HL-60 (cell line): ENCODE measurements around the gene MAP2.

Source experiments
- DNase-seq, 2 experiments: peaks; one replicate each; pipeline ENCODE4 v3.0.0-alpha.2; 2010 to 2020; ENCODE audit warnings: low read depth in 1 of 2, low spot score in 1 of 2
- H3K27ac ChIP-seq: fragments of 250-450 bp; sonication (Bioruptor Pico); replicated peaks from 2 replicates; pipeline ENCODE4 v1.5.1; 2020; ENCODE audit warnings: mild to moderate bottlenecking, moderate library complexity
- H3K27me3 ChIP-seq: fragments of 250-450 bp; sonication (Bioruptor Pico); 2 replicates; pipeline ENCODE4 v1.5.1; 2021; ENCODE audit warnings: mild to moderate bottlenecking, moderate library complexity; ENCODE audit not compliant: insufficient read depth, poor library complexity, severe bottlenecking
- H3K4me3 ChIP-seq: replicated peaks from 2 replicates; pipeline ENCODE4 v1.5.1; 2011; ENCODE audit warnings: mild to moderate bottlenecking, control low read depth, low read length; ENCODE audit not compliant: insufficient read depth
- CTCF ChIP-seq: IDR thresholded peaks from one replicate; pipeline ENCODE4 v1.5.1; 2011; ENCODE audit warnings: low read length, control low read depth, inconsistent platforms; ENCODE audit not compliant: insufficient read depth
- GABPA ChIP-seq: IDR thresholded peaks from 2 replicates; pipeline ENCODE4 v1.6.1; 2012; ENCODE audit warnings: low read depth
- POLR2AphosphoS5 ChIP-seq: IDR thresholded peaks from 2 replicates; pipeline ENCODE4 v1.6.1; 2012; ENCODE audit warnings: low read depth
- REST ChIP-seq: IDR thresholded peaks from 2 replicates; pipeline ENCODE4 v1.6.1; 2012; ENCODE audit warnings: low read depth; ENCODE audit not compliant: insufficient replicate concordance
- SPI1 ChIP-seq: IDR thresholded peaks from 2 replicates; pipeline ENCODE4 v1.6.1; 2012; ENCODE audit warnings: low read depth, mild to moderate bottlenecking, borderline replicate concordance

The MAP2 gene

GRCh38 chr2:209690029-209690754 is 266.3 kb downstream of the MAP2 start:
- Histone ChIP-seq H3K27ac (no peak overlapping the region), H3K4me3 (no peak overlapping the region), H3K27me3 (peaks cover 3% of the 10 kb centered on the region)
- DNase-seq, result no peak
- no peak for TF ChIP-seq GABPA
- no peak for TF ChIP-seq REST
- no peak for TF ChIP-seq POLR2AphosphoS5
- no peak for TF ChIP-seq SPI1
- no peak for TF ChIP-seq CTCF

GRCh38 chr2:209694748-209695147 is 270.9 kb downstream of the MAP2 start:
- no peak overlapping the region for H3K27ac ChIP-seq
- H3K27me3 ChIP-seq, result peaks cover 3% of the 10 kb centered on the region
- no peak overlapping the region for H3K4me3 ChIP-seq
- no peak for TF ChIP-seq REST
- no peak for TF ChIP-seq GABPA
- TF ChIP-seq CTCF, result no peak
- TF ChIP-seq SPI1, result no peak
- no peak for TF ChIP-seq POLR2AphosphoS5
- no peak for DNase-seq

- Histone ChIP-seq H3K27me3 (no peaks in the 10 kb centered on the region), H3K27ac (no peak overlapping the region), H3K4me3 (no peak overlapping the region)
- no peak for DNase-seq
- TF ChIP-seq GABPA, result no peak
Observed at GRCh38 chr2:209696836-209697711, 273.2 kb downstream of the MAP2 start.

- TF ChIP-seq CTCF (no peak), REST (no peak), POLR2AphosphoS5 (no peak), SPI1 (no peak), GABPA (no peak)
- no peak overlapping the region for H3K4me3 ChIP-seq
- no peak for DNase-seq
- no peaks in the 10 kb centered on the region for H3K27me3 ChIP-seq
- H3K27ac ChIP-seq, result no peak overlapping the region
Observed at GRCh38 chr2:209702775-209703174, 278.9 kb downstream of the MAP2 start.
